Gastrocnemius medialis (tissue), 4 donors: ENCODE measurements around the gene SLC12A4.

Source experiments
- POLR2A ChIP-seq, 2 donors: fragments of 450-650 bp; IDR thresholded peaks; one replicate each; pipeline ENCODE4 v1.6.1; 2017; ENCODE audit warnings: antibody characterized with exemption in 2 of 2, mild to moderate bottlenecking in 2 of 2, moderate library complexity in 2 of 2
- TF ChIP-seq, protein P1 (sequence below), 5 experiments: fragments of 450-650 bp in 3 of 5; fragments of 200-600 bp in 2 of 5; sonication (generic) in 2 of 5; IDR thresholded peaks in 4 of 5; conservative IDR thresholded peaks in 1 of 5; 1 replicate in 4 of 5; 2 replicates in 1 of 5; pipeline ENCODE4 v1.5.1; 2016 to 2019; ENCODE audit warnings: antibody characterized with exemption in 5 of 5, mild to moderate bottlenecking in 3 of 5, moderate library complexity in 3 of 5

DNA sequence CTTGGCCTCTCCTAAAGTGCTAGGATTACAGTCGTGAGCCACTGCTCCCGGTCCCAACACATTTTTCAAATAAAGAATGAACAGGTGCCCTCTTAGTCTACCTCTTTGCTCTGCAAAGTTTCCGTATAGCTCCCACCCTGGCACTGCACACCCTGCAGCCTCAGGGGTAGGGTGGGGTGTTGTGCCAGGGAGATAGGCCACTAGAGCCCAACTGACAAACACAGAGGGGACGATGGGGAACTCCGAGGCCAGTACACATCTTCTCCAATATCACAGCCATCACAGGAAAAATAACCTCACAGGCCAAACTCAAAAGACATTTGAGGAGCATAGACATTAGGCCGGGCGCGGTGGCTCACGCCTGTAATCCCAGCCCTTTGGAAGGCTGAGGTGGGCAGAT lies 2.7 kb upstream of the SLC12A4 start:
- TF ChIP-seq, protein P1, sequence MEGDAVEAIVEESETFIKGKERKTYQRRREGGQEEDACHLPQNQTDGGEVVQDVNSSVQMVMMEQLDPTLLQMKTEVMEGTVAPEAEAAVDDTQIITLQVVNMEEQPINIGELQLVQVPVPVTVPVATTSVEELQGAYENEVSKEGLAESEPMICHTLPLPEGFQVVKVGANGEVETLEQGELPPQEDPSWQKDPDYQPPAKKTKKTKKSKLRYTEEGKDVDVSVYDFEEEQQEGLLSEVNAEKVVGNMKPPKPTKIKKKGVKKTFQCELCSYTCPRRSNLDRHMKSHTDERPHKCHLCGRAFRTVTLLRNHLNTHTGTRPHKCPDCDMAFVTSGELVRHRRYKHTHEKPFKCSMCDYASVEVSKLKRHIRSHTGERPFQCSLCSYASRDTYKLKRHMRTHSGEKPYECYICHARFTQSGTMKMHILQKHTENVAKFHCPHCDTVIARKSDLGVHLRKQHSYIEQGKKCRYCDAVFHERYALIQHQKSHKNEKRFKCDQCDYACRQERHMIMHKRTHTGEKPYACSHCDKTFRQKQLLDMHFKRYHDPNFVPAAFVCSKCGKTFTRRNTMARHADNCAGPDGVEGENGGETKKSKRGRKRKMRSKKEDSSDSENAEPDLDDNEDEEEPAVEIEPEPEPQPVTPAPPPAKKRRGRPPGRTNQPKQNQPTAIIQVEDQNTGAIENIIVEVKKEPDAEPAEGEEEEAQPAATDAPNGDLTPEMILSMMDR (IDR thresholded peaks at IDR 0.05 in 4 of 5, conservative IDR thresholded peaks at IDR 0.05 in 1 of 5): no peak
- no peak for TF ChIP-seq POLR2A (IDR thresholded peaks at IDR 0.05)
